HL-60 (cell line): Measurements from ENCODE around the gene KLHL5.

ENCODE experiments used
- CTCF ChIP-seq: IDR thresholded peaks from one replicate; pipeline ENCODE4 v1.5.1; 2011; ENCODE audit warnings: low read length, control low read depth, inconsistent platforms; ENCODE audit not compliant: insufficient read depth
- GABPA ChIP-seq: IDR thresholded peaks from 2 replicates; pipeline ENCODE4 v1.6.1; 2012; ENCODE audit warnings: low read depth
- POLR2AphosphoS5 ChIP-seq: IDR thresholded peaks from 2 replicates; pipeline ENCODE4 v1.6.1; 2012; ENCODE audit warnings: low read depth
- REST ChIP-seq: IDR thresholded peaks from 2 replicates; pipeline ENCODE4 v1.6.1; 2012; ENCODE audit warnings: low read depth; ENCODE audit not compliant: insufficient replicate concordance

GRCh38 chr4:39054497-39054896, 7.5 kb upstream of the KLHL5 start:
- no peak for TF ChIP-seq CTCF
- TF ChIP-seq POLR2AphosphoS5, result no peak
- no peak for TF ChIP-seq GABPA
- TF ChIP-seq REST, result no peak
